HUDEP-2 (cell line): ENCODE data around the gene ADI1.

Source experiments
- DNase-seq, 76 experiments: peaks; one replicate each; lab custom pipeline; 2025; ENCODE audit not compliant: unreplicated experiment in 76 of 76; lab: John Stamatoyannopoulos, UW

ADI1 gene

GRCh38 chr2:3519255-3520205, at the start of gene ADI1:
TSS of gene ADI1 (minus strand) at chr2:3519531. CDS start at chr2:3519487, 44 bp downstream.
- DNase-seq = peak in 73 of 76 experiments; percentile 23 to 88 (median 74)

GRCh38 chr2:3566806-3567205, 47.5 kb upstream of the ADI1 start:
- DNase-seq = no peak

- DNase-seq = no peak
Measured at GRCh38 chr2:3565117-3565516, 45.8 kb upstream of the ADI1 start.

DNA sequence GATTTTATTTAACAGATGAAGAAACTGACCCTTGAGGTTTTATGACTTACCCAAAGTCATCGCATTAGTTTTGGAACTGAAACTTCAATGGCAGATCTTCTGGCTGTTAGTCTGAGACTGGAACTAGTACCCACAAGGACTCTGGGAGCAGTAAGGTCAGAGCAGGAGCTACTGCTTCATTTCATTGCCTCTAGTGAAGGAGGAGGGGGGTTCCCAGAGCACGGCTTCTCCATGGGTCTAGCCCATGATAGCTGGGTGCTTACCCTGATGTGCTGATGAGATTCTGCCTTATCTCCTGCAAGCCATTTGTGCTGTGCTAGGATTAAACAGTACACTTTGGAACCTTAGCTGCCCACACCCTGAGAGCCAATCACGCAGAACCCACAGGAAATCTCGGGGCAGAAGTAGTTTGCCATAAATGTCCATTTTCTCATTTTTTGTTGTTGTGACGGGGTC, 44.2 kb upstream of the ADI1 start:
- DNase-seq = peak in 36 of 76 experiments; percentile 1 to 62 (median 18)

GRCh38 chr2:3558205-3559014, 39.1 kb upstream of the ADI1 start, which contains the start of gene RNASEH1:
TSS of gene RNASEH1 (minus strand) at chr2:3558333. CDS start at chr2:3558260, 73 bp downstream.
- DNase-seq = peak in 75 of 76 experiments; percentile 44 to 98 (median 95)

DNA sequence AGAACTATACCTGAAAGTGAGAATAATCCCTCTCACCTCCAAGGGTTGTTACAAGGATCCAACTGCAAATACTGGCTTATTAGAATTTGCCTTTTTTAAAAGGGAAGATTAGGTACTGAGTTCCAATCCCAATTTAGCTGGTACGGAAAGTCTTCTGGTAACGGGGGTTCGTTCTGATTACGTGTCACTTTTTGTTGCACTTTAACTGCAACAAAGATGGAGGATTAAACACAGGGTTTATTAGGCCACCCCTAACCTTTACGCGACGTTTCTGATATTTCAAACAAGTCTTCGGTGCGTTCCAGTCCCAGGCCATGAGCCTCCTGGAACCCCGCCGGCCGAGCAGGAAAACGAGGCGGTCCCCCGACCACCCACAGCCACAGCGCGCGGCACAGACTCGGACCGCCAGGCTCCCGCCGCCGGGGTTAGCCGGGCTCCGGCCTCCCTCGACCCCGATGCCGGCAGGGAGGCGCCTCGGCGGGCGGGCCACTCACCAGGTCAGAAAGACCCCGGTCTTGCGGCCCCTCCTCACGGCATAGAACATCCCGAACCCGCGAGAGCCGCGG, 38.4 kb upstream of the ADI1 start:
- DNase-seq = peak in 1 of 76 experiments; percentile 8

DNA sequence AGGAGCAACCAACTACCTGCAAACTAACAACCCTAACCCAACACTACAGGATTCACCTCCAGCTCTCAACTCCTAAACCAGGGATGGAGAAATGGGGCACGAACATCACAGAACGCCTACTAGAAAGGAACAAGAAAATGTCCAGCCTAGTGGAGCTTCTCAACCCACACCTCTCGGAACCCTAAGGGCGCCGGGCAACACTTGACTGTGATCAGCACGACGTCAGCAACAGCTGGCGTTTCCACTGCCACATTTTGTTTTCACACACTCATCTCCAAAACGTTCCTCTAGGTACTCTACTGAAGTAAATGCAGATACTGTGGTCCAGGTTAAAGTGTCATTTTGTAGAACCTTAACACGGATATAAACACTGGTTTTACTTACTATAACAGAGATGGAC, 34.6 kb upstream of the ADI1 start:
- DNase-seq = no peak

DNA sequence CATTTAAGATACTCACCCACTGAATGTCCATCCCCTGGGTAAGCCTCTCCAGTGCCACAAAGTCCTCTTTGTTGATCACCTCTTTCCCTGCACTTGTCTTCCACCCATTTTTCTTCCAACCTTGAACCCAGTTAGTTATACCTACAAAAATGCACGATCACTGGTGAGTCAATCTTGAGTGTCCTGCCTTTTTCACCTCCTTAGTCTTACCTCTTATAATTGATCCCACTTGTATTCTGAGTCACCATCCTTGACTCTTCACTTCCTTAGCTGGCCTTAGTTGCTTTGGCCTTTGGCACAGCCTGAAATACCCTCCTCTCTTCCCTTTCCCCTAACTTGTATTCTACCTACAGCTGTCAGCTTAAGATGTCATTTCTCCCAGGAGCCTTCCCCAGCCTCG, 28.6 kb upstream of the ADI1 start:
- no peak for DNase-seq

DNA sequence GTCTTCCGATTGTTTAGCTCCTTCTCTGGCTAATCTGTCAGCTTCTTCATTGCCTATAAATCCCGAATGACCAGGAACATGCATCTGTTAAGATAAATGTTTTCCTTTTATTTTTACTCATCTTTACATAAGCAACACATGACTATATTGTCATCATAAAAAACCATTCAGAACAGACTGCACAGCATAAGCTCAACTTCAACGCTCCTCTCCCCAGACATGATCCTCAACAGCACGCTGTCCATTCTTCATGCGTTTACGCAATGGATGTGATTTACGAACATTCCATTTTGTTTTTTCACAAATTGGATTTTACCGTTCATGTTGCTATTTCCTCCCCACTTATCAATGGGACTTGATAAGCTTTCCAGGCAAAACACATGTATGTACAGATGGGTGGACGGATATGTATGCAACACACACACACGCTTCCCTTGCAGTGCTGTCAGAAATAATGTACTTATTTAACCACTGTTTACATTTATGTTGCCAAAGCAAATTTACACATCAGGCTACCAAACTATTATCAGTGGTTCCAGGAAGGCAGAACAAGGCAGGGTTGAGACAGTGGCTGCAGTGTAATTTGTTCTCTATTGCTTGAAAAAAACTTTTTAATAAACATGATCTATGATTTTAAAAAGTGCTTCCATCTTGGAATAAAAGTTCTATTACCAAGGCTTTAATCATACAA, 26.6 kb upstream of the ADI1 start:
- DNase-seq = no peak

DNA sequence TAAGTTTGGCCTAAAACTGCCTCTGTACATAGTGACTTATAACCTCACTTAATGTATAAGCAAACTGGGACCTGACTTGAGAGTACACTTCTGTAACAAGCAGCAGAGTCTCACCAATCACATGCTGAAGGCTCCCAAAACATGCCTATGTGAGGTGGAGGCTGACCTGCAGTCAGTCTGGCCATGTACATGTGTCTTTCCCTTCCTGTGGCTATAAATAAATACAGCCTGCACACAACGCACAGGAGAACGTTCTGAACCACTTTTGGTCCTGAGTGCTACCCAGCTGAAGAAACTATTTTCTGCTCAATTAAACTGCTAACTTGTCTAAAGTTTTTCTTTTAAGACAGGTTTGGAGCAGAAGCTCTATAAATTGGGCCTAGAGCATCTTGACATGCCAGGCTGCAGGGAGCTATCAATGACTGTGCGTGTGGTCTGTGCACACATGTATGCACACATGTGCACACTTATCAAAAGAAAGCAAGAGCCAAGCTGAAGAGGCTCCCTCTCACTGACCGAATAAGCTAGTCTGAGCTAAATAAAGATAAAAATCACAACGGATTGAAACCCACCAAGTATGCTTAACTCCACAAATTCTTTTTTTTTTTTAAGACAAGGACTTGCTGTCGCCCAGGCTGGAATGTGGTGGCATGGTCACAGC, 23.8 kb upstream of the ADI1 start:
- DNase-seq = no peak

DNA sequence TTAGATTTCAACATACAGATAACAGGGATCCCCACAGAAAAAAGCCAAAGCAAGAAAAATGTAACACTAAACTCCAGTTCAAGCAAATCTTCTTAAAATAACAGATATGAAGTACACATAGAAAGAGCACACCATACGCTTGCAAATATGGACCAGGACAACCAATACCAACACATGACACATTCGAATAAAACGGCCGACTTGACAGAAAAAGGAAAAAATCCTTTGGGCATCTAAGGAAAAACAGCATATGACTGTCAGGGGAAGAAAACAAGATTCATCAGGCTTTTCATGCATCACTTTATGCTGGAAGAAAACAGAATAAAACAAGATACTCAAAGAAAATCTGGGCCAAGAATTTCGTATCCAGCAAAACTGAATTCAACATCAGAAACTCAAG, 22.8 kb upstream of the ADI1 start:
- no peak for DNase-seq

GRCh38 chr2:3539836-3540235, 20.5 kb upstream of the ADI1 start:
- no peak for DNase-seq

DNA sequence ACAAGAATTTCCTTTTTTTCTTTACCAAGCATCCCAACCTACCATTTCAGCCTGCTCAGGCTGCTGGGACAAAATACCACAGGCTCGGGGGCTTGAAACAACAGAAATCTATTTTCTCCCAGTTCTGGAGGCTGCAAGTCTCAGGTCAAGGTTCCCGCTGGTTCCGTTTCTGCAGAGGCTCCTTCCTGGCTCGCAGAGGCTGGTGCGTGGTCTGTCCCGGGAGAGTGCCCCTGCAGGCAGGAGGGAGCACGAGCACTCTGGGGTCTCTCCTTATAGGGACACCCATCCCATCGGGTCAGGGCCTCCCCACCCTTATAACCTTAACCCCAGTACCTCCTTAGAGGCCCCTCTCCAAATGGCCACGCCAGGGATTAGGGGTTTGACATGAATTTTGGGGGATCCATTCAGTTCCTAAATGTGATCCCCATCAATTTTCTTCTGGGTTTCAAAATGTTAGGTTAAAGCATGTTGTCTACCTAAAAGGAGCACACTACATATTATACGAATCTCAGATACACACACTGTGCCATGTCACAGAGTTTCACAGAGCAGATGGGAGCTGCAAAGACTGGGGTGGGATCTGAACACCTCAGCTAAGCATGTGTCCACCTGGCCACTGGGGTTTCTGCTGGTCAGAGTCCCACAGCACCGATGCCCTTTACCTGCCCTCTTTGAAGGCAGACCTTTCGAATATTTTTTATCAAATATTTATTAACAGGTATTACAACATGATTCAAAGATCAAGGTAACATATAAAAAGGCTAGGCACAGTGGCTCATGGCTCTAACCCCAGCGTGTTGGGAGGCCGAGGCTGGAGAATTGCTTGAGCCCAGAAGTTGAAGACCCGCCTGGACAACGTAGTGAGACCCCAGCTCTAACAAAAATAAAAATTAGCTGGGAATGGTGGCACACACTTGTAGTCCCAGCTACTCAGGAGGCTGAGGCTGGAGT, 17.6 kb upstream of the ADI1 start:
- DNase-seq = no peak

- DNase-seq = peak in 3 of 76 experiments; percentile 5 to 16 (median 11)
Measured at GRCh38 chr2:3535794-3536681, 16.7 kb upstream of the ADI1 start.

DNA sequence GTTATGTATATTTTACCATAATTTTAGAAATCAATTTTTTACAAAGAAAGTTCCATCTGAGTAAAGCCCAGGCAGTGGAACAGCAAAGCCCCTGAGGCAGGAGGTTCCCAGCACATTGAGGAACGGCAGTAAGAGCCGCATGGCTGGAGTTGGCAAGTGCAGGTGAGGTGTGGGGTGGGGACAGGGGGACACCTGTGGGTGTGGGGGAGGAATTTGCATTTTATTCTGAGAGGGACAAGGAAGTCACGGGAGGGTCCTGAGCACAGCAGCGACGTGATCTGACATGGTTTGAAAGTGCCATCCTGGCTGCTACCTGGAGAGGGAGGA, 16.1 kb upstream of the ADI1 start:
- DNase-seq = no peak

GRCh38 chr2:3534251-3534814, 15.0 kb upstream of the ADI1 start:
- no peak for DNase-seq

DNA sequence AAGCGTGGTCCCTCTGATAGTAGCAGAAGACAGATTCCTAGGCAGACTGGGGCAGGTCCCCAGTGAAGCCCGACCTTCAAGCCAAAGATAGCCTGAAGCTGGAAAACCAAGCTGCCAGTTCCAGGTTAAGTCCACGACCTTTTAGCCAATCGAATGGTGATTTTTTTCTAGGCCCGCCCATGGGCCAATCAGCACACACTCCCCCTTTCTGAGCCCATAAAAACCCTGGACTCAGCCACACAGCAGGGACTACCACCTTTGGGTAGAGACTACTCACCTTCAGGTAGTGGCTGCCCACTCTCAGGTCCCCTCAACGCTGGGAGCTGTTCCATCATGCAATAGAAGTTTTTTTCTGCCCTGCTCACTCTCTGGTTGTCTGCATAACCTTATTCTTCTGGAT, 14.5 kb upstream of the ADI1 start:
- no peak for DNase-seq

GRCh38 chr2:3532941-3533340, 13.6 kb upstream of the ADI1 start:
- DNase-seq = no peak
